Breast epithelium (tissue), 3 donors: ENCODE measurements around the gene KANSL2.

Source experiments
- CTCF ChIP-seq, 3 donors: fragments of 450-650 bp; IDR thresholded peaks; one replicate each; pipeline ENCODE4 v1.5.1; 2016 to 2017; ENCODE audit warnings: antibody characterized with exemption in 3 of 3, mild to moderate bottlenecking in 3 of 3, moderate library complexity in 3 of 3
- POLR2A ChIP-seq: fragments of 450-650 bp; IDR thresholded peaks from one replicate; pipeline ENCODE4 v1.6.1; 2016; ENCODE audit warnings: antibody characterized with exemption, mild to moderate bottlenecking, moderate library complexity
- POLR2AphosphoS5 ChIP-seq, 3 donors: sonication (generic); formaldehyde crosslinking; IDR thresholded peaks; one replicate each; pipeline ENCODE4 v1.6.1; 2017; ENCODE audit warnings: antibody characterized with exemption in 3 of 3

- TF ChIP-seq CTCF (IDR thresholded peaks at IDR 0.05): no peak
- TF ChIP-seq POLR2A: no peak
- no peak for TF ChIP-seq POLR2AphosphoS5 (IDR thresholded peaks at IDR 0.05)
These were observed 1.5 kb upstream of the KANSL2 start for GRCh38 chr12:48683534-48683933.
